IMR-90 (cell line): Measurements from ENCODE around the gene KYAT1. TPM values are rescaled to one million over a fixed set of nuclear protein-coding genes. Genes with fewer than 3 reads are reported as not detected.
"Not testable (repeated sequence)": the region's sequence is repeated elsewhere in the genome, so short reads cannot be mapped to it uniquely, and the experiment has no call there.

ENCODE experiments used
- ATAC-seq: fragments of 200-7000 bp; cut with Tn5 transposase; 2 replicates; pipeline ENCODE4 v1.9.1; 2020; ENCODE audit warnings: low read depth, mild to moderate bottlenecking, moderate library complexity
- BruUV-seq: library from RNA; stranded (reverse); fragments of 400-500 nt; replicated peaks from 2 replicates; lab custom pipeline; 2021; lab: Mats Ljungman, UMichigan
- CTCF ChIA-PET: fragments of 300-600 bp; formaldehyde crosslinking; extraction: SDS; loops from one replicate; lab custom pipeline; 2021; ENCODE audit warnings: antibody characterized with exemption; lab: Yijun Ruan, JAX
- POLR2A ChIA-PET: fragments of 300-600 bp; sonication (Branson Sonifier 250); formaldehyde crosslinking; loops from one replicate; lab custom pipeline; 2022; ENCODE audit warnings: antibody characterized with exemption; ENCODE audit not compliant: unreplicated experiment; lab: Charles Lee
- DNase-seq: peaks from one replicate; pipeline ENCODE4 v3.0.0; 2013
- H2AFZ ChIP-seq: replicated peaks from 2 replicates; pipeline ENCODE3; 2013; ENCODE audit warnings: low read length, mild to moderate bottlenecking; ENCODE audit not compliant: poor library complexity
- H2AK5ac ChIP-seq: 2 replicates; pipeline ENCODE4 v1.6.1; 2013; ENCODE audit warnings: low read depth, low read length, inconsistent platforms
- H2AK9ac ChIP-seq: replicated peaks from 2 replicates; pipeline ENCODE3; 2013; ENCODE audit warnings: mild to moderate bottlenecking, low read depth, low read length, moderate library complexity; ENCODE audit not compliant: poor library complexity
- H2BK120ac ChIP-seq: 2 replicates; pipeline ENCODE4 v1.6.1; 2013; ENCODE audit warnings: low read depth, low read length, inconsistent platforms
- H2BK15ac ChIP-seq: 3 replicates; pipeline ENCODE4 v1.6.1; 2013; ENCODE audit warnings: low read depth, low read length, inconsistent platforms
- H2BK20ac ChIP-seq: 2 replicates; pipeline ENCODE4 v1.6.1; 2013; ENCODE audit warnings: low read depth, mild to moderate bottlenecking, inconsistent platforms, low read length, moderate library complexity
- H2BK5ac ChIP-seq: 2 replicates; pipeline ENCODE4 v1.6.1; 2013; ENCODE audit warnings: mild to moderate bottlenecking, low read depth, low read length, inconsistent platforms; ENCODE audit not compliant: poor library complexity, severe bottlenecking
- H3K14ac ChIP-seq: replicated peaks from 2 replicates; pipeline ENCODE4 v1.6.1; 2013; ENCODE audit warnings: low read depth, low read length, inconsistent platforms
- H3K18ac ChIP-seq: 2 replicates; pipeline ENCODE4 v1.6.1; 2013; ENCODE audit warnings: low read depth, low read length, control low read depth
- H3K23ac ChIP-seq: 2 replicates; pipeline ENCODE4 v1.6.1; 2013; ENCODE audit warnings: low read depth, low read length, inconsistent platforms
- H3K27ac ChIP-seq: 2 replicates; pipeline ENCODE4 v1.5.1; 2013; ENCODE audit warnings: mild to moderate bottlenecking, control low read depth, low read length; ENCODE audit not compliant: insufficient read depth
- H3K27me3 ChIP-seq: 2 replicates; pipeline ENCODE4 v1.6.1; 2013; ENCODE audit warnings: low read length; ENCODE audit not compliant: control insufficient read depth, insufficient read depth
- H3K36me3 ChIP-seq: 2 replicates; pipeline ENCODE4 v1.6.1; 2013; ENCODE audit warnings: low read length, mixed read lengths; ENCODE audit not compliant: control insufficient read depth, insufficient read depth
- H3K4ac ChIP-seq: 2 replicates; pipeline ENCODE4 v1.6.1; 2013; ENCODE audit warnings: low read depth, low read length, inconsistent platforms
- H3K4me1 ChIP-seq: 2 replicates; pipeline ENCODE4 v1.6.1; 2013; ENCODE audit warnings: low read length, mixed read lengths; ENCODE audit not compliant: control insufficient read depth, insufficient read depth
- H3K4me2 ChIP-seq: 2 replicates; pipeline ENCODE4 v1.6.1; 2013; ENCODE audit warnings: low read depth, mild to moderate bottlenecking, control low read depth, low read length, moderate library complexity
- H3K4me3 ChIP-seq: 2 replicates; pipeline ENCODE4 v1.5.1; 2013; ENCODE audit warnings: low read depth, mild to moderate bottlenecking, control low read depth, low read length, moderate library complexity; ENCODE audit not compliant: insufficient read depth
- H3K56ac ChIP-seq: 2 replicates; pipeline ENCODE4 v1.6.1; 2013; ENCODE audit warnings: low read length, inconsistent platforms; ENCODE audit not compliant: insufficient read depth; ENCODE audit errors: extremely low read depth
- H3K79me1 ChIP-seq, 2 experiments: 2 replicates each; pipeline ENCODE4 v1.6.1; 2013; ENCODE audit warnings: low read length in 2 of 2, inconsistent platforms in 1 of 2, low read depth in 1 of 2
- H3K9ac ChIP-seq: 2 replicates; pipeline ENCODE4 v1.6.1; 2013; ENCODE audit warnings: low read depth, low read length, control low read depth
- H3K9me1 ChIP-seq: 2 replicates; pipeline ENCODE4 v1.6.1; 2013; ENCODE audit warnings: low read length, inconsistent platforms; ENCODE audit not compliant: insufficient read depth
- H3K9me3 ChIP-seq: 2 replicates; pipeline ENCODE4 v1.6.1; 2013; ENCODE audit warnings: low read length; ENCODE audit not compliant: control insufficient read depth, insufficient read depth
- H4K20me1 ChIP-seq: 2 replicates; pipeline ENCODE4 v1.6.1; 2013; ENCODE audit warnings: low read length, inconsistent platforms; ENCODE audit not compliant: insufficient read depth
- H4K5ac ChIP-seq: 2 replicates; pipeline ENCODE4 v1.6.1; 2013; ENCODE audit warnings: mild to moderate bottlenecking, low read depth, low read length, control low read depth
- H4K8ac ChIP-seq, 2 experiments: 2 replicates each; pipeline ENCODE4 v1.6.1; 2013; ENCODE audit warnings: low read depth in 2 of 2, low read length in 2 of 2, control low read depth in 1 of 2, inconsistent platforms in 1 of 2
- H4K91ac ChIP-seq: 2 replicates; pipeline ENCODE4 v1.6.1; 2013; ENCODE audit warnings: low read depth, low read length, inconsistent platforms; ENCODE audit not compliant: insufficient read depth
- WGBS, 2 experiments: methylation state at CpG; one replicate each; pipeline versions ENCODE4 v1.1.5 to v1.1.7; 2013; ENCODE audit warnings: missing lambda C conversion rate in 2 of 2; ENCODE audit not compliant: insufficient read length in 1 of 2; ENCODE audit errors: extremely low coverage in 2 of 2; 5-methylcytosine and 5-hydroxymethylcytosine counted together
- dilution Hi-C: fragments of 300-500 bp; cut with HindIII; formaldehyde crosslinking; loops from one replicate; pipeline ENCODE4 v1.14.3; 2018; ENCODE audit warnings: low sequenced_read_pairs; ENCODE audit not compliant: unreplicated experiment
- in situ Hi-C: fragments of 300-500 bp; cut with MboI; formaldehyde crosslinking; loops from 3 replicates; pipeline ENCODE4 v1.14.3; 2019; ENCODE audit warnings: low sequenced_read_pairs, inconsistent platforms, mixed read lengths
- intact Hi-C: fragments of 100-400 bp; cut with micrococcal nuclease; formaldehyde crosslinking; loops from 2 replicates; pipeline ENCODE4 v1.10.0; 2022
- polyA plus RNA-seq, 3 experiments: library from polyadenylated mRNA; depleted of rRNA; stranded (reverse); fragments of >200 nt; gene quantifications; 2 replicates each; pipeline ENCODE4 v1.2.3, GENCODE V29; 2012; ENCODE audit warnings: low replicate concordance in 1 of 3
- total RNA-seq: library from RNA; depleted of rRNA; stranded (reverse); fragments of >200 nt; gene quantifications from 2 replicates; pipeline ENCODE4 v1.2.3, GENCODE V29; 2012

KYAT1 gene
- total and polyA plus RNA-seq, 2 of the 4 experiments (the other 2 are of a cell fraction): 6.8 to 9.5 TPM

GRCh38 chr9:128854454-128854853 is 27.3 kb downstream of the KYAT1 start:
- BruUV-seq, H3K36me3 ChIP-seq, H3K14ac ChIP-seq, H4K91ac ChIP-seq, H3K4ac ChIP-seq, H2AK9ac ChIP-seq, H2BK20ac ChIP-seq, H3K56ac ChIP-seq, H2AK5ac ChIP-seq, H2AFZ ChIP-seq, H4K20me1 ChIP-seq, DNase-seq, H2BK5ac ChIP-seq, H3K9me1 ChIP-seq, H4K8ac ChIP-seq, H3K4me2 ChIP-seq, ATAC-seq, H3K18ac ChIP-seq, H2BK120ac ChIP-seq, H3K79me1 ChIP-seq, H3K9ac ChIP-seq, H2BK15ac ChIP-seq, H4K5ac ChIP-seq, dilution Hi-C loops, H3K4me1 ChIP-seq, H3K27me3 ChIP-seq, H3K27ac ChIP-seq, POLR2A ChIA-PET, H3K9me3 ChIP-seq, H3K23ac ChIP-seq, H3K4me3 ChIP-seq, in situ Hi-C loops: not testable (repeated sequence)
- CTCF ChIA-PET: interaction anchor here (0.6 kb wide), 1 partner anchor 96 kb away, joined by 4 read pairs; no protein-coding TSS in a partner anchor
- no CpG with 5 or more reads among the region's 6 CpGs for WGBS, 2 experiments
- intact Hi-C loops: loop anchor here (5.0 kb wide), 1 partner anchor 173 kb away; the partner anchor contains the start of gene SH3GLB2

- ATAC-seq, H4K8ac ChIP-seq, H4K5ac ChIP-seq, dilution Hi-C loops, H2BK20ac ChIP-seq, H3K27me3 ChIP-seq, H2AK9ac ChIP-seq, in situ Hi-C loops, H3K4ac ChIP-seq, H3K4me2 ChIP-seq, H4K91ac ChIP-seq, BruUV-seq, H3K9ac ChIP-seq, H2AK5ac ChIP-seq, H3K56ac ChIP-seq, H3K4me3 ChIP-seq, H3K79me1 ChIP-seq, POLR2A ChIA-PET, DNase-seq, H2BK5ac ChIP-seq, H3K27ac ChIP-seq, H4K20me1 ChIP-seq, H3K4me1 ChIP-seq, H3K36me3 ChIP-seq, H3K18ac ChIP-seq, H2AFZ ChIP-seq, H2BK15ac ChIP-seq, H3K9me3 ChIP-seq, H3K14ac ChIP-seq, H3K23ac ChIP-seq, H3K9me1 ChIP-seq, H2BK120ac ChIP-seq: not testable (repeated sequence)
- intact Hi-C loops: loop anchor here (5.0 kb wide), 1 partner anchor 175 kb away; the partner anchor contains the start of gene SH3GLB2
- CTCF ChIA-PET: interaction anchor here (0.8 kb wide), 1 partner anchor 70 kb away, joined by 4 read pairs; no protein-coding TSS in a partner anchor
- WGBS, 2 experiments: no CpG with 5 or more reads among the region's 2 CpGs
Observed at GRCh38 chr9:128852646-128853045, 29.1 kb downstream of the KYAT1 start.
